ENCODE data around the gene ALPG. TPM values are rescaled to one million over a fixed set of nuclear protein-coding genes. Genes with fewer than 3 reads are reported as not detected.
"Not testable (repeated sequence)": the region's sequence is repeated elsewhere in the genome, so short reads cannot be mapped to it uniquely, and the experiment has no call there.

The ALPG gene
- total RNA-seq: not detected

- Histone ChIP-seq H3K9me3 (no peaks in the 10 kb centered on the region), H3K27me3 (peaks cover 0 to 33% (median 0%) of the 10 kb centered on the region in 4 donors), H3K27ac (no peak within 1 kb of the TSS), H3K4me3 (no peak within 1 kb of the TSS), H3K36me3 (no peaks in the 10 kb centered on the region), H3K4me1 (no peaks in the 10 kb centered on the region)
- TF ChIP-seq, protein P1, sequence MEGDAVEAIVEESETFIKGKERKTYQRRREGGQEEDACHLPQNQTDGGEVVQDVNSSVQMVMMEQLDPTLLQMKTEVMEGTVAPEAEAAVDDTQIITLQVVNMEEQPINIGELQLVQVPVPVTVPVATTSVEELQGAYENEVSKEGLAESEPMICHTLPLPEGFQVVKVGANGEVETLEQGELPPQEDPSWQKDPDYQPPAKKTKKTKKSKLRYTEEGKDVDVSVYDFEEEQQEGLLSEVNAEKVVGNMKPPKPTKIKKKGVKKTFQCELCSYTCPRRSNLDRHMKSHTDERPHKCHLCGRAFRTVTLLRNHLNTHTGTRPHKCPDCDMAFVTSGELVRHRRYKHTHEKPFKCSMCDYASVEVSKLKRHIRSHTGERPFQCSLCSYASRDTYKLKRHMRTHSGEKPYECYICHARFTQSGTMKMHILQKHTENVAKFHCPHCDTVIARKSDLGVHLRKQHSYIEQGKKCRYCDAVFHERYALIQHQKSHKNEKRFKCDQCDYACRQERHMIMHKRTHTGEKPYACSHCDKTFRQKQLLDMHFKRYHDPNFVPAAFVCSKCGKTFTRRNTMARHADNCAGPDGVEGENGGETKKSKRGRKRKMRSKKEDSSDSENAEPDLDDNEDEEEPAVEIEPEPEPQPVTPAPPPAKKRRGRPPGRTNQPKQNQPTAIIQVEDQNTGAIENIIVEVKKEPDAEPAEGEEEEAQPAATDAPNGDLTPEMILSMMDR (IDR thresholded peaks at IDR 0.05): no peak
- TF ChIP-seq POLR2A (IDR thresholded peaks at IDR 0.05): no peak
- WGBS, 2 donors: 96% methylated on average over 5 of the region's 17 CpGs; no CpG with 5 or more reads in 1 of the 2 donors
- DNase-seq: no peak
- intact Hi-C loops (cut with DNase I): no loop called here
Observed at GRCh38 chr2:232406556-232407310, at the start of gene ALPG. TSS of gene ALPG (plus strand) at chr2:232406844. CDS start at chr2:232406895, 51 bp downstream.

DNA sequence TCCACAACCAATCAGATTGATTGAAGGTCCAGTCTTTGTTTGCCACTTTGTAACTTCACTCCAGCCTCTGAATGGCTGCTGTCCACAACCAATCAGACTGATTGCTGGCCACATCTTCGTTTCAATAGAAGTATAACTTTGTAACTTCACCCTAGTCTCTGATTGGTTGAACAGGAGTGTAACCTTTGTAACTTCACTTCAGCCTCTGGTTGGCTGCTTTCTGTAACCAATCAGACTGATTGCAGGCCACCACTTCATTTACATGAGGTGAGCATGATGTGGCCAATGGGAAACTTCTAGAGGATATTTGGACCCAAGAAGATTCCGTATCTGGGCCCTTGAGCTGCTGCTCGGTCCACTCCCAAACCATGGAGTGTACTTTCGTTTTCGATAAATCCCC, 45.0 kb upstream of the ALPG start:
- TF ChIP-seq POLR2A (IDR thresholded peaks at IDR 0.05): no peak
- TF ChIP-seq, protein P1 (IDR thresholded peaks at IDR 0.05): no peak
- H3K4me1 ChIP-seq: peaks cover 0 to 3% (median 0%) of the 10 kb centered on the region in 3 donors
- H3K27ac ChIP-seq: no peak overlapping the region
- no peak for DNase-seq
- WGBS, 2 donors: 88 to 90% methylated on average over 5 of the region's 5 CpGs
- H3K27me3 ChIP-seq: no peaks in the 10 kb centered on the region
- H3K4me3 ChIP-seq: no peak overlapping the region
- no peaks in the 10 kb centered on the region for H3K36me3 ChIP-seq
- intact Hi-C loops (cut with DNase I): no loop called here
- H3K9me3 ChIP-seq: no peaks in the 10 kb centered on the region

- intact Hi-C loops (cut with DNase I): no loop called here
- peaks cover 0 to 3% (median 0%) of the 10 kb centered on the region in 3 donors for H3K4me1 ChIP-seq
- H3K36me3 ChIP-seq: no peaks in the 10 kb centered on the region
- 75 to 77% methylated on average over 7 to 8 of the region's 8 CpGs for WGBS, 2 donors
- no peak overlapping the region for H3K27ac ChIP-seq
- H3K27me3 ChIP-seq: peaks cover 0 to 4% (median 0%) of the 10 kb centered on the region in 4 donors
- H3K4me3 ChIP-seq: no peak overlapping the region
- H3K9me3 ChIP-seq: no peaks in the 10 kb centered on the region
- DNase-seq: no peak
- TF ChIP-seq, protein P1 (IDR thresholded peaks at IDR 0.05): no peak
- TF ChIP-seq POLR2A (IDR thresholded peaks at IDR 0.05): no peak
Observed at GRCh38 chr2:232362174-232362900, 44.3 kb upstream of the ALPG start.

- DNase-seq; H3K9me3 ChIP-seq; intact Hi-C loops (cut with DNase I); H3K36me3 ChIP-seq; H3K4me1 ChIP-seq; H3K27ac ChIP-seq: not testable (repeated sequence)
- Histone ChIP-seq H3K4me3 (peak overlapping the region in 2 of 4 donors; percentile 16 to 44), H3K27me3 (peaks cover 0 to 12% (median 0%) of the 10 kb centered on the region in 4 donors)
- WGBS, 2 donors: 49 to 94% methylated on average over 4 of the region's 12 CpGs
Observed at GRCh38 chr2:232363064-232363783, 43.4 kb upstream of the ALPG start.

- TF ChIP-seq POLR2A (IDR thresholded peaks at IDR 0.05): no peak
- TF ChIP-seq, protein P1 (IDR thresholded peaks at IDR 0.05): no peak
- Histone ChIP-seq H3K9me3 (no peaks in the 10 kb centered on the region), H3K4me3 (peak overlapping the region in 2 of 4 donors; percentile 16 to 44), H3K27ac (no peak overlapping the region), H3K36me3 (no peaks in the 10 kb centered on the region), H3K27me3 (peaks cover 0 to 15% (median 0%) of the 10 kb centered on the region in 4 donors), H3K4me1 (peaks cover 0 to 3% (median 0%) of the 10 kb centered on the region in 3 donors)
- intact Hi-C loops (cut with DNase I): no loop called here
- DNase-seq: no peak
- WGBS, 2 donors: 50 to 52% methylated on average over 4 to 9 of the region's 14 CpGs
Observed at GRCh38 chr2:232363784-232364615, 42.6 kb upstream of the ALPG start.

GRCh38 chr2:232364806-232365594, 41.6 kb upstream of the ALPG start:
- H3K4me3 ChIP-seq; H3K4me1 ChIP-seq; H3K9me3 ChIP-seq; intact Hi-C loops (cut with DNase I); DNase-seq; H3K36me3 ChIP-seq; H3K27ac ChIP-seq: not testable (repeated sequence)
- 87% methylated on average over 6 of the region's 18 CpGs; no CpG with 5 or more reads in 1 of the 2 donors for WGBS, 2 donors
- peaks cover 0 to 23% (median 0%) of the 10 kb centered on the region in 4 donors for H3K27me3 ChIP-seq
